Forelimb muscle (tissue), 1 donor: ENCODE measurements around the gene MYO3A. TPM values are rescaled to one million over a fixed set of nuclear protein-coding genes. Genes with fewer than 3 reads are reported as not detected.

Source experiments
- DNase-seq: peaks from one replicate; pipeline ENCODE4 v3.0.0-alpha.2; 2013; ENCODE audit warnings: low read depth
- polyA plus RNA-seq: library from polyadenylated mRNA; unstranded; fragments of 120-200 nt; gene quantifications from one replicate; pipeline ENCODE4 v1.2.1, GENCODE V29; 2013; ENCODE audit not compliant: insufficient read length

MYO3A gene
- polyA plus RNA-seq, 1 donor = 0.59 TPM

DNA sequence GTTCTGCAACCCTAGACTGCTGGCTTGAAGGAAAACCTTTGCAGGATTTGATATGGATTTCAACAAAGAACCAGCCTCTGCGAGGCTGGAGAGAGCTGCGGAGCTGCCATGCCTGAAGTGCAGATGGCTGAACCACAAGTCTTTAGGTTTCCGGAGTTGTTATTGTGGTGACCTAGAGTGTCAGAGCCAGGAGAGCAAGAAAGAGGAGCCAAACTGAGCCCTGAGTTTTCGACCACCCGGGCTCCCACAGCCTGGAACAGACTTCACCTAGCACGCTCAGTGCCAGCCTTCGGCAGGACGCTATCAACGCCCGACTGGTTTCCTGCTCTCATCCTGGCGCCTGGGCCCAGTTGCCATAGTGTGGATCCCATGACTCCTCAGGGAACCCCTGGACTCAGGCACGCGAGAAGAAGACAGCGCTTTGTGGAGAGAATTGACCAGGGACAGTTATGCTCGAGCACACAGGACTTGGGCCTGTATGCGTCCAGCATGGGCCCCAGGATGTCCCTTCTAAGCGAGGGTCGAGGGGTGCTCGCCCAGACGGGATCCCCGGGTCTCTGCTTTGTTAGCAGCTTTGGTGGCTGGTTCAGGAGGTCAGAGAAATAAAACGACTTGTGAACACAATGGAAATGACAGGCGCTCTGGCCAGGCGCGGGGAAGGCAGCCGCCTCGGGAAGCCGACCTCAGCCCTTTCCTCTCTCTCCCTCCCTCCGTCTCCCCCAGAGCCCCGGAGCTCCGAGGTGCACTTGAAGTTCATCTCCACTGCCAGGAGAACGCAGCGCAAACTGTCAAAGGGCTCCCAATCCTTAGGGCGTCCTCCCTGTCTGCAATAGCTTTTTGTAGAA is 280.7 kb downstream of the MYO3A start:
- DNase-seq = no peak

- no peak for DNase-seq
These were observed 281.4 kb downstream of the MYO3A start for GRCh38 chr10:26215396-26215934.

DNA sequence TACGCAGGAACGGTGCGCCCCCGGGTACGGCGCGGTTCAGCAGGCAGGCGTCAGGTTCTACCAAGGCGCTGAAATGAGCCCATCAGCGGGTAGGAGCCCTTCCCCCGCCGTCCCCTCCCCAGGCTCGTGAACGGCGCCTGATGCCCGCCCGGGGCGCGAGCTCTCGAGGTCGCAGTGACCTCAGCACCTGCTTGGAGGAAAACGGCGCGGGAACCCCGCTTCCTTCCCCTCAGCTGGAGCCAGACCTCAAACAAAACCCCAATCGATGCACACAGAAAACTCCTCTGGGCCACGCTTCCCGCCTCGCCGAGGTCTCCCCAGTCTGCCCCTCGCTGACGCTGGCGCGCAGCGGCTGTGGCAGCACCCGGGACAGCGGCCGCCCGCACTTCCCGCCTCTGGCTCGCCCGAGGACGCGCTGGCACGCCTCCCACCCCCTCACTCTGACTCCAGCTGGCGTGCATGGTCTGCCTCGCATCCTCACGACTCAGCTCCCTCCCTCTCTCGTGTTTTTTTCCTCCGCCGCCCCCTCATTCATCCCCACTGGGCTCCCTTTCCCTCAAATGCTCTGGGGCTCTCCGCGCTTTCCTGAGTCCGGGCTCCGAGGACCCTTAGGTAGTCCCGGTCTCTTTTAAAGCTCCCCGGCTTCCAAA is 282.0 kb downstream of the MYO3A start:
- no peak for DNase-seq

DNA sequence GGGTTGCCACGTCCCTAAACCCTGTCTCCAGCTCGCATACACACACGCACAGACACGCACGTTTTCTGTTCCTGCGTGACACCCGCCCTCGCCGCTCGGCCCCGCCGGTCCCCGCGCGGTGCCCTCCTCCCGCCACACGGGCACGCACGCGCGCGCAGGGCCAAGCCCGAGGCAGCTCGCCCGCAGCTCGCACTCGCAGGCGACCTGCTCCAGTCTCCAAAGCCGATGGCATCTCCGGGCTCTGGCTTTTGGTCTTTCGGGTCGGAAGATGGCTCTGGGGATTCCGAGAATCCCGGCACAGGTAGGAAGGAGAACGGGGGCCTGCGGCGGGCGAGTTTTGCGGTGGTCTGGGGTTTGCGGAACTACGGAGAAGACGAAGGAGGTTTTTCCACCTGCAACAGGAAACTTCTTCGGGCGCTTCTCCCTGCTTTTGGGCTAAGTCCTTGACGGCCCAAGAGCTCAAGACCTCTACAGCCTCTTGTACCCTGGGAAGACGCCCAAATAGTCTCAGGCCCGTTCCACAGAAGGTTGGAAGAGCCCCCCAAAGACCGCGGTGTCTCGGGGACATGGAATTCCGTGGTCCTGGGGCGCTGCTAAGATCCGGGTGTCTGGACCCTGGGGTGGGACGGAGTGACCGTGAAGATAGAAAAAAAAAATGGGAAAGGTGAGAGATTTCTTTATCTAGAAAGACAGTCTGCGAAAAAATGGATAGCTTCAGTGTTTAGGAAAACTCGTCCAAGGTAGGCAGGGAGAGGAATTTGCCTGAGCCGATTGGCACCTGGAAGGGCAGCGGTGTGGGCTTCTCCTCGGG is 282.8 kb downstream of the MYO3A start, which contains the start of gene GAD2:
Gene GAD2, plus strand, starts transcription at position 190 of the 811 bp plus-strand sequence. Its CDS starts 36 bp downstream, at position 226.
- no peak for DNase-seq

DNA sequence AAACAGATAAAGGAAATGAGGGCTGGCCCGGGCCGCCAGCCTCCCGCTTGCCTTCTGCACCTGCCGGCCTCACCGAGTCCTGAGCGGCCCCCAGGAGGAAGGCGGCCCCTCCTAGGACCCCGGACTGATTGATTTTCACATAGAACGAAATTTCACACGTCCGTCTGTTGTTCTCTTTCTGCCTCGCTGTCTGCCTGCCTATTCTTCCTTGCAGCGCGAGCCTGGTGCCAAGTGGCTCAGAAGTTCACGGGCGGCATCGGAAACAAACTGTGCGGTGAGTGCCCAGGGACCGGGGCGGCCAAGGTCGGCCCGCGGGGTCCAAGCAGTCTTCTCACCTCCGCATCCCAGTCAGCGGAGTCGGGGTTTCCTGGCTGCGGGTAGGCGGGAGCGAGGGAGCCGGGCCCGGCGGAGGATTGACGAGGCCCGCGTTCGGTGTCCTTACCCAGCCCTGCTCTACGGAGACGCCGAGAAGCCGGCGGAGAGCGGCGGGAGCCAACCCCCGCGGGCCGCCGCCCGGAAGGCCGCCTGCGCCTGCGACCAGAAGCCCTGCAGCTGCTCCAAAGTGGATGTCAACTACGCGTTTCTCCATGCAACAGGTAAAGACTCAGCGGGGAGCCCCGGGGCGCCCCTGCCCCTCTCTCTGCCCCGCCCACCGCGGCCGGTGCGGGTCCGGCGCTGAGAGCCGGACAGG is 283.5 kb downstream of the MYO3A start:
- DNase-seq = no peak

- no peak for DNase-seq
These were observed 285.6 kb downstream of the MYO3A start for GRCh38 chr10:26219676-26220075.

GRCh38 chr10:26220901-26221300 is 286.9 kb downstream of the MYO3A start:
- no peak for DNase-seq

- no peak for DNase-seq
These were observed 287.5 kb downstream of the MYO3A start for GRCh38 chr10:26221541-26221940.

DNA sequence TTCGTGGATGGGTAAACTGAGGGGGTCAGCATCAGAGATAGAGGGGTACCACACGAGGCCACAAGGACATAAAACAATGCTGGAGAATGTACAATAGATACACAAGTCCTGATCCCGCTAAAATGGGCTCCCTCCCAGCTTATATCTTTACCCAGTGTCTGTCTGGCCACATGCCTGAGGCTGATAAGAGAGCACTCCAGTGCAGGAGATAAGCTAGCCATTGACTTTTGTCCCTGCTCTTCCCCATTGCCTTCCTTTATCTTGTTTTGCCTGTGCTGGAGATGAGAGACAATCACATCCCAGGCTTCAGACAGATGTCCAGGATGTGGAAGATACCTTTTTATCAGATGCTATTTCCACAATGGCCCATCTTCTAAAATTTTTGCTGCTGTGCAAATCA is 288.5 kb downstream of the MYO3A start:
- no peak for DNase-seq

DNA sequence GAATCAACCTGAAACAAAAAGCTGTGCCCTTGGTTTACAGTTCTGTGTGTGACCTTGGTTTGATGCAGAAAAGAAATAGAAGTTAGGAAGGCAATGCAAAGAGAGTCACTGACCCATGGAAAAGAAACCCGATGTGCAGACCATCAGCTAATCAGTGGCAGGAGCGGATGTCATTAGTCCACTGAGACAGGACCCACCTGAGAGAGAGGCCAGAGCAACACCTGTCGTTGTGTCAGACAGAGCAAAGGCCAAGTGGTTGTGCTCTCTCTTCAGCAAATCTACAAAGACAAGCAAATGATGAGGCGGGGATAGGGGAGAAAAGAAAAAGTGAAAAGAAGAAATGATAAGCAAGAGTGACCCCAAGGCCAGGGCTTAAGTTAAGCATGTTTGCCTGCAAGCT is 291.3 kb downstream of the MYO3A start:
- no peak for DNase-seq

GRCh38 chr10:26227786-26228185 is 293.8 kb downstream of the MYO3A start:
- DNase-seq = no peak

- no peak for DNase-seq
These were observed 298.1 kb downstream of the MYO3A start for GRCh38 chr10:26232174-26232573.

DNA sequence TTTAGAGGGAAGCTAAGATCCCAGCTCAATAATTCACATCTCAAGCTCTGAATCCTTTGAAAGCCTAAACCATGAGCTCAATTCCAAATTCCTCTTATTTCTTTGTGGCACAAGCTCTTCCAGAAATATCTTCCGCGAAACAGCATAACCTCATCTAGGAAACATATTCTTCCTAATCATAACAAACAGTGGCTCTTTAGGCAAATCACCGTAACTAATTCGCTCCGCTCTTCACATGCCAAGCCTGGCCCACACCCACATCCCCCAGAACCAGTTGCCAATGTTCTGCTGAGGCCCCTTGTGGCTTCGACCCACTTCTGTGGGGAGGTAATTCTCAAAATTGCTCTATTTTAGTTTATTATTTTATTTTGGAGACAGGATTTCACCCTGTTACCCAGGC is 301.7 kb downstream of the MYO3A start:
- no peak for DNase-seq

DNA sequence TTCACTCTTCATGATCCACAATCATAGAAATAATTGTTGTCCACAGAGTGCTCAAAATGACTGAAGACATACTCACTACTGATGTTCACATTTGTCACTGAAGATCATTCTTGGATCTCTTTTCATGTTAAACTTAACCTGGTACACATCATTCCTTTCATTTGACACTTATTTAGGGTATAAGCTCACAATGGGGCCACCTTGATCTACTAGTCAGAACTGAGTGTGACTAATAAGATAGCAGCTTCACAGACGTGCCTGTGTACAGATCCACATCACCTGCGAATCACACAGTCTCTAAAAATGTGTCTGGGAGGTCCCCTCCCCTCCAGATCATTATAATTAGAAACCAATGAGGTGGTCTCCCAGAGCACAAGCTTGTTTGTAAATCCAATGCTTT is 304.3 kb downstream of the MYO3A start:
- DNase-seq = no peak

- no peak for DNase-seq
These were observed 308.8 kb downstream of the MYO3A start for GRCh38 chr10:26242706-26243350.

DNA sequence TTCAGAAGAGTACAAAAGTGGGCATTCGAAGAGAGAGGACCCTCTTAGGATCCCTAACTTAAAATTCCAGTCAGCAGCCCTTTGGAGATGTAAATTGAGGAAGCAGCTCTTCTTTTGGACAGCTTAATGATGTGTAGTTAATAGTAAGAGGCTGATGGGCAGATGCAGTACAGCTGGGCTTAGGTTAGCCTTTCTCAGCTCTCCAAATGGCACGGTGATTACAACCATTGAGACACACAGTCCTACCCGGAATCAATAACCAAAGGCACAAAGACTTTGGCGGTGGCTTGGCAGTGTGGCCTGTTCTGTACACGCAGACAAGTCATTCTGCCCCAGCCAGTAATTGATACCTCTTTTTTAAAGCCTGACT is 309.3 kb downstream of the MYO3A start:
- DNase-seq = no peak

DNA sequence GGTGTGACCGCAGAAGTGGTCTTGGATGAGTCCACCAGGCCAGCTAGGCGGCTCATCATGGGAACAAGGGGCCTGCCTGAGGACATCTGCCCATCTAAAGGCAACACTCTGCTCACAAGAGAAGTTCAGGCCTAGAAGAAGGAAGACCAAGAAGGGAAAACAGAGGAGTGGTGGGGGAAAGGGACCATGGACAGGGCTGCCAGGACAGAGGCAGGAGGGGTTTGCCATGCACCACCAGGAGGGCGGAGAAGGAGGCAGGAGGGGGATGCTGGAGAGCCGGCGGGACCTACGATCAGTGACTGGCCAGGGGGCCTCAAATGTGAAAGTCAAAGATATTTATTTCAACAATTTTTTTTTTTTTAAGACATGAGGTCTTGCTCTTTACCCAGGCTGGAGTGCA is 315.7 kb downstream of the MYO3A start:
- no peak for DNase-seq

- no peak for DNase-seq
These were observed 317.9 kb downstream of the MYO3A start for GRCh38 chr10:26251925-26252324.

DNA sequence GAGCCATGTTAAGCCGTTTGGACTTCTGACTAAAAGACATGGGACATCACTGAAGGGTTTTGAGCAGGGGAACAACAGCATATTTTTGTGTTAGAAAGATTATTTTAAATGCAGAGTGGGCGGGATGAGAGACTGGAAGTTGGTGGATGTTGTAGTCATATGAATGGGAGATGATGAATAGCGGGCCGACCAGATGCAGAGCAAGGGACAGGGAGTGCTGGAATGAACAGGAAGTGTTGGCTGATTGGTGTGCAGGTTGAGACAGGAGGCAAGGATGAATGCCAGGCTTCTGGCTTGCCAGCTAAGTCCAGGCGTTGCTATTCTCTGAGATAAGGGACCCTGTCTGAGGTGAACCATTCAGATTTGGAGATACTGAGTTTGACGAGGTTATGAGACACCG is 320.6 kb downstream of the MYO3A start:
- DNase-seq = no peak

GRCh38 chr10:26259341-26259740 is 325.3 kb downstream of the MYO3A start:
- no peak for DNase-seq
